GM12891 (cell line): ENCODE results near the gene EVC2.

Source experiments
- POLR2A ChIP-seq: IDR thresholded peaks from 2 replicates; pipeline ENCODE4 v1.6.1; 2011; ENCODE audit warnings: low read depth, low read length, control low read depth
- POLR2AphosphoS5 ChIP-seq: IDR thresholded peaks from 2 replicates; pipeline ENCODE4 v1.6.1; 2011; ENCODE audit warnings: low read depth, low read length, control low read depth

GRCh38 chr4:5709207-5709575 lies 832 bp upstream of the EVC2 start:
- TF ChIP-seq POLR2AphosphoS5 = no peak
- no peak for TF ChIP-seq POLR2A
